Natural killer cell (primary cell): Measurements from ENCODE around the gene TTC36. TPM values are rescaled to one million over a fixed set of nuclear protein-coding genes. Genes with fewer than 3 reads are reported as not detected.

Experiments used
- ATAC-seq, 3 donors: fragments of 150-1000 bp in 2 of 3; fragments of 200-7000 bp in 1 of 3; cut with Tn5 transposase; 1 replicate in 1 of 3; 2 replicates in 2 of 3; pipeline ENCODE4 v1.10.0; 2021; ENCODE audit warnings: mild to moderate bottlenecking in 2 of 3, moderate library complexity in 2 of 3
- DNase-seq, 2 donors: peaks; one replicate each; pipeline versions ENCODE4 v3.0.0 to v3.0.0-alpha.2; 2013 to 2021; ENCODE audit warnings: mixed read lengths in 1 of 2
- H3K27ac ChIP-seq: one replicate; pipeline ENCODE4 v1.5.1; 2013; ENCODE audit warnings: mild to moderate bottlenecking, low read length
- H3K27me3 ChIP-seq: one replicate; pipeline ENCODE4 v1.6.1; 2013; ENCODE audit warnings: low read length; ENCODE audit not compliant: control insufficient read depth, insufficient read depth
- H3K36me3 ChIP-seq: one replicate; pipeline ENCODE4 v1.6.1; 2013; ENCODE audit warnings: low read length; ENCODE audit not compliant: control insufficient read depth, insufficient read depth
- H3K4me1 ChIP-seq: one replicate; pipeline ENCODE4 v1.6.1; 2013; ENCODE audit warnings: low read length; ENCODE audit not compliant: control insufficient read depth, insufficient read depth
- H3K4me3 ChIP-seq: one replicate; pipeline ENCODE4 v1.5.1; 2013; ENCODE audit warnings: low read length
- H3K9me3 ChIP-seq: one replicate; pipeline ENCODE4 v1.6.1; 2013; ENCODE audit warnings: low read length; ENCODE audit not compliant: control insufficient read depth, insufficient read depth
- H3K27ac Mint-ChIP-seq, 2 donors: one replicate each; pipeline ENCODE4 v1.8.0; 2022; ENCODE audit warnings: mild to moderate bottlenecking in 2 of 2, mixed read lengths in 2 of 2, moderate library complexity in 1 of 2
- H3K27me3 Mint-ChIP-seq, 2 donors: one replicate each; pipeline ENCODE4 v1.8.0; 2022; ENCODE audit warnings: low read depth in 2 of 2, mixed read lengths in 2 of 2
- H3K36me3 Mint-ChIP-seq: one replicate; pipeline ENCODE4 v1.8.0; 2022; ENCODE audit warnings: mixed read lengths
- H3K4me1 Mint-ChIP-seq, 2 donors: one replicate each; pipeline ENCODE4 v1.8.0; 2022; ENCODE audit warnings: mixed read lengths in 2 of 2
- H3K4me3 Mint-ChIP-seq: one replicate; pipeline ENCODE4 v1.8.0; 2022; ENCODE audit warnings: mild to moderate bottlenecking, moderate library complexity, mixed read lengths
- H3K9me3 Mint-ChIP-seq, 2 donors: one replicate each; pipeline ENCODE4 v1.8.0; 2022; ENCODE audit warnings: mixed read lengths in 2 of 2
- WGBS: methylation state at CpG from one replicate; pipeline ENCODE4 v1.1.7; 2013; ENCODE audit warnings: missing lambda C conversion rate; ENCODE audit not compliant: insufficient coverage; 5-methylcytosine and 5-hydroxymethylcytosine counted together
- intact Hi-C: fragments of 100-400 bp; cut with micrococcal nuclease; formaldehyde crosslinking; loops from one replicate; pipeline ENCODE4 v1.14.2; 2022
- total RNA-seq, 4 donors: library from RNA; stranded (reverse); fragments of 120-200 nt in 1 of 4; gene quantifications; one replicate each; pipeline versions ENCODE4 v1.2.3 to v1.2.4, GENCODE V29; 2013 to 2022
- TF ChIP-seq, protein P1 (sequence below): fragments of 200-600 bp; IDR thresholded peaks from one replicate; pipeline ENCODE4 v1.8.0; 2022; ENCODE audit warnings: antibody characterized with exemption

Gene TTC36
- total RNA-seq, 3 donors from 2014 or later (not counting 1 experiment from before 2014, with no cell fraction given), result 0.43 TPM; not detected in 2

DNA sequence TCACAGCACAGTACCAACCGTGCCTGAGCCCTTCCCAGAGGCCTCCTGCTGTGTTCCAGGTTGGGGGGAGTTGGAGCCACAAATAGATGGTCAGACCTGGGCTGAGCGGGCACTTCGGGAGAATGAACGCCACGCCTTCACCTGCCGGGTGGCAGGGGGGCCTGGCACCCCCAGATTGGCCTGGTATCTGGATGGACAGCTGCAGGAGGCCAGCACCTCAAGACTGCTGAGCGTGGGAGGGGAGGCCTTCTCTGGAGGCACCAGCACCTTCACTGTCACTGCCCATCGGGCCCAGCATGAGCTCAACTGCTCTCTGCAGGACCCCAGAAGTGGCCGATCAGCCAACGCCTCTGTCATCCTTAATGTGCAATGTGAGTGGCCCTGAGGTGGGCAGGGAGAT lies 4.8 kb downstream of the TTC36 start:
- TF ChIP-seq, protein P1, sequence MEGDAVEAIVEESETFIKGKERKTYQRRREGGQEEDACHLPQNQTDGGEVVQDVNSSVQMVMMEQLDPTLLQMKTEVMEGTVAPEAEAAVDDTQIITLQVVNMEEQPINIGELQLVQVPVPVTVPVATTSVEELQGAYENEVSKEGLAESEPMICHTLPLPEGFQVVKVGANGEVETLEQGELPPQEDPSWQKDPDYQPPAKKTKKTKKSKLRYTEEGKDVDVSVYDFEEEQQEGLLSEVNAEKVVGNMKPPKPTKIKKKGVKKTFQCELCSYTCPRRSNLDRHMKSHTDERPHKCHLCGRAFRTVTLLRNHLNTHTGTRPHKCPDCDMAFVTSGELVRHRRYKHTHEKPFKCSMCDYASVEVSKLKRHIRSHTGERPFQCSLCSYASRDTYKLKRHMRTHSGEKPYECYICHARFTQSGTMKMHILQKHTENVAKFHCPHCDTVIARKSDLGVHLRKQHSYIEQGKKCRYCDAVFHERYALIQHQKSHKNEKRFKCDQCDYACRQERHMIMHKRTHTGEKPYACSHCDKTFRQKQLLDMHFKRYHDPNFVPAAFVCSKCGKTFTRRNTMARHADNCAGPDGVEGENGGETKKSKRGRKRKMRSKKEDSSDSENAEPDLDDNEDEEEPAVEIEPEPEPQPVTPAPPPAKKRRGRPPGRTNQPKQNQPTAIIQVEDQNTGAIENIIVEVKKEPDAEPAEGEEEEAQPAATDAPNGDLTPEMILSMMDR, result no peak
- H3K9me3 ChIP-seq, result no peaks in the 10 kb centered on the region
- intact Hi-C loops, result no loop called here
- H3K27me3 ChIP-seq, result no peaks in the 10 kb centered on the region
- Mint-ChIP-seq H3K9me3 (no peaks in the 10 kb centered on the region), H3K27me3 (no peaks in the 10 kb centered on the region), H3K27ac (peak overlapping the region in 1 of 2 donors; percentile 76), H3K36me3 (no peaks in the 10 kb centered on the region), H3K4me3 (peak overlapping the region; percentile 90), H3K4me1 (peaks cover 28 to 30% of the 10 kb centered on the region in 2 donors)
- no peak overlapping the region for H3K27ac ChIP-seq
- H3K36me3 ChIP-seq, result no peaks in the 10 kb centered on the region
- peaks cover 21% of the 10 kb centered on the region for H3K4me1 ChIP-seq
- H3K4me3 ChIP-seq, result no peak overlapping the region
- 97% methylated on average over 10 of the region's 10 CpGs for WGBS
- ATAC-seq, result no peak
- no peak for DNase-seq

DNA sequence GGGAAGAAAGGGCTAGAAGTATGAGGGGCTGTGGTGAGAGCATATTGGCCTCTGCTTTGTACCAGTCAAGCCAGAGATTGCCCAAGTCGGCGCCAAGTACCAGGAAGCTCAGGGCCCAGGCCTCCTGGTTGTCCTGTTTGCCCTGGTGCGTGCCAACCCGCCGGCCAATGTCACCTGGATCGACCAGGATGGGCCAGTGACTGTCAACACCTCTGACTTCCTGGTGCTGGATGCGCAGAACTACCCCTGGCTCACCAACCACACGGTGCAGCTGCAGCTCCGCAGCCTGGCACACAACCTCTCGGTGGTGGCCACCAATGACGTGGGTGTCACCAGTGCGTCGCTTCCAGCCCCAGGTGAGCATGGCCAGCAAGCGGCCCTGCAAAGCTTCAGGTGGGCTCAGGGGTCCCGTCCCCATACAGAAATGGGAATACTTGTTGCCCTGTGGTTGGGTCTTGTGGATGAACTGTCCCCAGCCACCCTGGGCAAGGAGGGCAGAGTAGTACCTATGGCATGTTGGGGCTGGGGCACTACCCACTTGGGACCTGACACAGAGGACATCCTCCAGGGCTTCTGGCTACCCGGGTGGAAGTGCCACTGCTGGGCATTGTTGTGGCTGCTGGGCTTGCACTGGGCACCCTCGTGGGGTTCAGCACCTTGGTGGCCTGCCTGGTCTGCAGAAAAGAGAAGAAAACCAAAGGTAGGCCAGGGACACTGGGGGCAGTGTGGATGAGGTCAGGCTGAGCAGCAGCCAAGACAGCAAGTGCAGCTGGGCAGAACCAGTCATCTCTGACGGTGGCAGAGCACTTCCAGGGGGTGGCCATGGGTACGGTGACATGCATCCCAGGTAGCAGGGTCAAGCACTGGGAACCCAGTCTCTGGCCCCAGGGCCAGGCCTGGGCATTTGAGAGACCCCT lies 5.8 kb downstream of the TTC36 start:
- Mint-ChIP-seq H3K9me3 (no peaks in the 10 kb centered on the region), H3K4me1 (peaks cover 24 to 25% of the 10 kb centered on the region in 2 donors), H3K27ac (no peak overlapping the region), H3K36me3 (no peaks in the 10 kb centered on the region), H3K27me3 (no peaks in the 10 kb centered on the region), H3K4me3 (no peak overlapping the region)
- TF ChIP-seq, protein P1, result no peak
- DNase-seq (no peak), ATAC-seq (no peak)
- Histone ChIP-seq H3K27ac (no peak overlapping the region), H3K27me3 (no peaks in the 10 kb centered on the region), H3K36me3 (no peaks in the 10 kb centered on the region), H3K4me3 (no peak overlapping the region), H3K9me3 (no peaks in the 10 kb centered on the region), H3K4me1 (peaks cover 21% of the 10 kb centered on the region)
- WGBS, result 94% methylated on average over 19 of the region's 19 CpGs
- intact Hi-C loops, result no loop called here

DNA sequence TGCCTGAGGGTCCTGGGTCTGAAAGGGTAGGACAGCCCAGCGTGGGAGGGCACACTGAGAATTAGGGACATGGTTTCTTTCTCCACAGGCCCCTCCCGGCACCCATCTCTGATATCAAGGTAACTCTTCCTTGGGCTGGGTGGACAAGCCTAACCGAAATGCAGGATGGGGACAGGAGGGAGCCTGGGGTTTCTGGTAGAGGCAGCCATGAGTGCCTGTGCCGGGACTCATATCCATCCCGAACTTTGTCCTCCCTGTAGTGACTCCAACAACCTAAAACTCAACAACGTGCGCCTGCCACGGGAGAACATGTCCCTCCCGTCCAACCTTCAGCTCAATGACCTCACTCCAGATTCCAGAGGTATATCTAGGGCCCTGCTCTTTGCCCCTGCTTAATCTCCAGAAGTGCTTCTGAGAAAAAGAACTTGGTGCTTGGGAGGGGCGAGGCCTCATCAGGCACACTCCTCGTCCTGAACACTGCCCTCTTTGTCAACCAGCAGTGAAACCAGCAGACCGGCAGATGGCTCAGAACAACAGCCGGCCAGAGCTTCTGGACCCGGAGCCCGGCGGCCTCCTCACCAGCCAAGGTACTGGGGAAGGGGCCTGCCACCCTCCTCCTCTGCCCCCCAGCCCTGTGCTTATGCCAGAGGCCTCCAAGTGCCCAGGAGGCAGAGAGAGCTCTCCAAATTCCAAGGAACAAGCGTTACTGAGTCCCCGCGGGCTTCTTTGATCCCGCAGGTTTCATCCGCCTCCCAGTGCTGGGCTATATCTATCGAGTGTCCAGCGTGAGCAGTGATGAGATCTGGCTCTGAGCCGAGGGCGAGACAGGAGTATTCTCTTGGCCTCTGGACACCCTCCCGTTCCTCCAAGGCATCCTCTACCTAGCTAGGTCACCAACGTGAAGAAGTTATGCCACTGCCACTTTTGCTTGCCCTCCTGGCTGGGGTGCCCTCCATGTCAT lies 6.8 kb downstream of the TTC36 start:
- no peaks in the 10 kb centered on the region for H3K36me3 Mint-ChIP-seq
- Histone ChIP-seq H3K36me3 (no peaks in the 10 kb centered on the region), H3K4me3 (no peak overlapping the region), H3K27ac (no peak overlapping the region), H3K4me1 (peaks cover 21% of the 10 kb centered on the region), H3K27me3 (no peaks in the 10 kb centered on the region), H3K9me3 (no peaks in the 10 kb centered on the region)
- TF ChIP-seq, protein P1, result no peak
- intact Hi-C loops, result no loop called here
- no peak for ATAC-seq
- H3K27me3 Mint-ChIP-seq, result no peaks in the 10 kb centered on the region
- no peaks in the 10 kb centered on the region for H3K9me3 Mint-ChIP-seq
- no peak for DNase-seq
- H3K4me1 Mint-ChIP-seq, result peaks cover 22% of the 10 kb centered on the region in 2 donors
- H3K4me3 Mint-ChIP-seq, result no peak overlapping the region
- H3K27ac Mint-ChIP-seq, result no peak overlapping the region
- 88% methylated on average over 27 of the region's 27 CpGs for WGBS
